GM21423 (cell line): ENCODE data around the gene KDM2A.
A peak's percentile ranks its signal among the peaks of the same experiment; 100 is the strongest.

ENCODE experiments used
- ATAC-seq: cut with Tn5 transposase; IDR thresholded peaks from one replicate; pipeline ENCODE4 v1.9.1; 2021; ENCODE audit warnings: mild to moderate bottlenecking, moderate library complexity; ENCODE audit not compliant: unreplicated experiment

The KDM2A gene

DNA sequence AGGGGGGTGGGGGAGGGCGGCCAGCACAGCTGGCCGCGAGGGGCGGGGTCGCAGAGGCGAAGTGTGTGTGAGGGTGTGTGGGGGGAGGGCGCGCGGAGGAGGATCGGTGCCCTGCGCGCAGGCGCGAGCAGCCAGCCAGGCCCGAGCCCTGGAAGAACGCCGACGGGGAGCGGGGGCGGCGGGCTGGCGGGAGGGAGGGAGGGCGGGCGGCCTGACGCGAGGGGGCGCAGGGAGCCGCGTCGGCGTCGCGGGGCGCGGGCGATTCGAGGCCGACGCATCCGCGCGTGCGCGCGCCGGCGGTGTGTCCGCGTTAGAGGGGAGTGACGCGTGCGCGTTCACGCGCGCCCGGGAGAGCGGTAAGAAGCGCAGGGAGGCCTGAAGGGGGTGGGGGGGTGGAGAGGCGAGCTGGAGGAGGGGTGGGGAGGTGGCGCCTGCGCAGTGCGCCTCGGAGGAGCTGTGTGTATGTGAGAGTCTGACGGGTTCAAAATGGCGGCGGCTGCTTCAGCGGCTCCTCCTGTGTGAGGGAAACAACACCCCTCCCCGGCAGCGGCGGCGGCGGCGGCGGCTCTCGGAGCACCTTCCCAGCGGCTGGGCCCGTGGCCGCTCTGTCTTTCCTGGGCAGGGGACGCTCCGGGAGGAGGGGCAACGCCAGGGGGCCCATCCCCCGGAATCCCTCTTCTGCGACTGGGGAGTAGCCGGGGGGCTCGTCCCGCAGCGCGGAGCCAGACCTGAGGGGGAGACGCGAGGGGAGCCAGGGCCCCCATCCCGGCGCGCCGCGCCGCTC lies at the start of gene KDM2A:
Gene KDM2A, plus strand, starts transcription at position 463 of the 784 bp plus-strand sequence. CDS start 2,054 bp downstream, outside the sequence.
- ATAC-seq: peak; percentile 59

- ATAC-seq: no peak
Measured at GRCh38 chr11:67071420-67072284, 47.4 kb upstream of the KDM2A start.

DNA sequence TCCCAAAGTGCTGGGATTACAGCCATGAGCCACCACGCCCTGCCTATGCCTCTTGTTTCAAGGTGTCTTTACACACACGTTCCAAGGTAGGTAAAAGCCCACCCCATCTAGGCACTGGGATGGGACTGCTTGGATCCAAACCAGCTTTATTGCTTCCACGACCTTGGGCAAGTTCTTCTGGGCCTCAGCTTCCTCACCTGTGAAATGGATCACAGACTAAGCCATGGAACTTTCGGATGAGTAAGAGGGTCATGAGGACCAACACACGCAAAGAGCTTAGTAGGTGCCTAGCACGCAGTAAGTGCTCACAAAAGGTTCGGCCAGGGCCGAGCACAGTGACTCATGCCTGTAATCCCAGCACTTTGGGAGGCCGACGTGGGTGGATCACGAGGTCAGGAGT lies 46.8 kb upstream of the KDM2A start:
- no peak for ATAC-seq

DNA sequence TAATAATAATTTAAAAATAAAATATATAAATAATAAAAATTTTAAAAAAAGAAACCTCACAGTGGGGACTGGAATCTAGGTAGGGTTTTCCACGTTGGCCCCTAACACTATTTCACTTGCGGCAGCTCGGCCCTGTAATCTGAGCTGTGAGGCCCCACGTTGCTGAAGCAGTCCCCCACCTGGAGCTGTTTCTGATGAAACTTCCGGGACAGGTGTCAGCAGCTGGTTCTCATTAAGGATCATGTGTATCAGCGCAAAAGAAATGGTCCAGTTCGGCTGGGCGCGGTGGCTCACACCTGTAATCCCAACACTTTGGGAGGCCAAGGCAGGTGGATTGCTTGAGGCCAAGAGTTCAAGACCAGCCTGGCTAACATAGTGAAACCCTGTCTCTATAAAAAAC lies 45.2 kb upstream of the KDM2A start:
- no peak for ATAC-seq

GRCh38 chr11:67076202-67076601 lies 42.9 kb upstream of the KDM2A start:
- ATAC-seq: no peak

GRCh38 chr11:67079065-67079705 lies 39.9 kb upstream of the KDM2A start:
- no peak for ATAC-seq

DNA sequence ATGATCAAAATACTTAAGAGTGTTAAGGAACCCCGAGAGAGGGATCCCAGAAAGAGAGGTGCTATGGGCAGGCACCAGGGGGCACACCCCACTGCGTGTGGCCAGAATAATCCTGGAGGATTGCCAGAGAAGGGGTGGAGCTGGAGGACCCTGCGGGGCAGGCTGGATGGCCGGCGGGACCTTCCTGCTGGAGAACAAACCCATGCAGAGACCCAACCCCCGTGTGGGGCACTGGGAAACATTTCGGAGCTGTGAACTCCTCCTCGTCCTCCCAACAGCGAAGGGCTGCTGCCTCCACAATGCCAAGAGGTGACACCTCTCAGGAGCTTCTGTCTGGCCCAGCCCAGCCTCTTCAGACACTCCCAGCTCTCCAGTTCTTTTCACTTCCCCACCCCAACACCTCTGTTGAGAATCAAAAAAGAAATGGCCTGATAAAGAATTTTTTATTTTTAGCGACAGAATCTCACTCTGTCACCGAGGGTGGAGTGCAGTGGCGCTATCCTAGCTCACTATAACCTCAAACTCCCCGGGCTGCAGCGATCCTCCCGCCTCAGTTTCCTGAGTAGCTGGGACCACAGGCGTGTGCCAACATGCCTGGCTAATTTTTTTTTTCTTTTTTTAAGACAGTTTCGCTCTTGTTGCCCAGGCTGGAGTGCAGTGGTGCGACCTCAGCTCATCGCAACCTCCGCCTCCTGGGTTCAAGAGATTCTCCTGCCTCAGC lies 36.8 kb upstream of the KDM2A start:
- no peak for ATAC-seq

DNA sequence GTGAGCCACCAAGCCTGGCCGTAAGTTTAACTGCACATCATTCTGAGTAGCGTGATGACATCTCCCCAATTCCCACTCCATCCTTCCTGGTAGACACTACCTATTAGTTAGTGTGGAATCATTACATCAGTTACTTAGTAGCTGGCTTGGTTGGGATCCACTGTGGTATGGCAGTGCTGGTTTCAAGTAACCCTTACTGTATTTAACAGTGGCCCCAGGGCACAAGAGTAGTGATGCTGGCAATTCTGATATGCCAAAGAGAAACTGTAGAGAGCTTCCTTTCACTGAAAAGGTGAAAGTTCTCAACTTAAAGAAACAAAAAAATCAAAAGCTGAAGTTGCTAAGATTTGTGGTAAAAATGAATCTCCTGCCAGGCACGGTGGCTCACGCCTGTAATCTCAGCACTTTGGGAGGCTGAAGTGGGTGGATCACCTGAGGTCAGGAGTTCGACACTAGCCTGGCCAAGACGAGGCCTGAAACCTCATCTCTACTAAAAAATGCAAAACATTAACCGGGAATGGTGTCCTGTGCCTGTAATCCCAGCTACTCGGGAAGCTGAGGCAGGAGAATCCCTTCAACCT lies 35.2 kb upstream of the KDM2A start:
- no peak for ATAC-seq

DNA sequence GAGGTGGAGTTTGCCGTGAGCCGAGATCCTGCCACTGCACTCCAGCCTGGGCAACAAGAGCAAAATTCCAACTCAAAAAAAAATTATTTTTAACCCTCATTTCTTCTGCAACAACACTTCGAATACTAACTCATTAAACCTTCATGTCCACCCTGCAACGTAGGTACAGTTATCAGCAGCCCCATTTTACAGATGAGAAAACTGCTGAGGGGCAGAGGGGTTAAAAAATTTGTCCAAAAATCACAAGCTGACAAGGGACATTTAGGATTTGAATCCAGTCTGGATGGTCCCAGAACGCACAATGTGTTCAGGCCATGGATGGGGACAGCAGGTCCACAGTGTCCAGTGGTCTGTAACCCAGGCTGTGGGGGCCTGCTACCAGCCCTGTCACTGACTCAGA lies 33.4 kb upstream of the KDM2A start:
- ATAC-seq: no peak

- ATAC-seq: no peak
Measured at GRCh38 chr11:67090717-67091116, 28.3 kb upstream of the KDM2A start.

DNA sequence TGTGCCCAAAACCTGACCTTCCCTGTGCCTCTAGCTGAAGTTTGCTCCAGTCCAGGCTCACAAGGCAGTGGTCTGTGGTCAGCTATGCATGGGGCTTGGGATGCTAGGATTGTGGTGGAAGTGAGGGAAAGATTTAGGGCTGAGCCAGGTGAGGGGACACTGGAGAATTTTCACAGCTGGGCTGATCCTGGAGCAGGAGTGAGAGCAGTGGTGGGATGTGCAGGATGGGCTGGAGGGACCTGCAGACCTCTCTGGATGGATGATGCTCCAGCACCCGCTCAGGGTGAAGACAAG lies 23.9 kb upstream of the KDM2A start:
- no peak for ATAC-seq

DNA sequence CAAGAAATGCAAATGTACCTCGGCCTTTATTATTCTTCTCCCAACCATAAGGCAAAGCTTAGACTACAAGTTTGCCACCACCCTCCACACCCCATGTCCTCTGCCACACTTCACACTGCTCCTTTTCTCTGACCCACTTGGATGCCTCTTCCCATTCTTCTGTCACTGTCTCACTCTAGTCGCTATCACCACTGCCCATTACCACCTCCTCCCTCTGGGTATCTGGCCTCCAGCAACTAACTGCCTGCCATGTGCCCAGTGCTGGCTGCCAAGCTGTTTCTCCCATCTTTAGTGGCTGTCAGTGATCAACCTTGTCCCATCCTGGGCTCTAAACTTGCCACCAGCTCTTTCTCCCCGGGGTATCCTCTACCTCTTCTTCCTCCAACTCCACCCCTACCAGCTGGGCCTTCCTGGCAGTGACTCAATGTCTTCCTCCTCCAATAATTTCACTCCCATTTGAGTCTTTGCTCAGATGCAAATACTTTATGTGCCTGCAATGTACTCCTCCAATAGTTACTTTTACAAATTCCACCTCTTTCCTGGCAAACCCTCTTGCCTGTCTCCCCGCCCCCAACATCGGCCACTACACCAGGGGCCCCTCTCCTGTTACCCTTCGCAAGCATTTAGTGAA lies 20.1 kb upstream of the KDM2A start:
- no peak for ATAC-seq

- ATAC-seq: no peak
Measured at GRCh38 chr11:67099831-67100324, 19.2 kb upstream of the KDM2A start.

- ATAC-seq: no peak
Measured at GRCh38 chr11:67102664-67103063, 16.4 kb upstream of the KDM2A start.

DNA sequence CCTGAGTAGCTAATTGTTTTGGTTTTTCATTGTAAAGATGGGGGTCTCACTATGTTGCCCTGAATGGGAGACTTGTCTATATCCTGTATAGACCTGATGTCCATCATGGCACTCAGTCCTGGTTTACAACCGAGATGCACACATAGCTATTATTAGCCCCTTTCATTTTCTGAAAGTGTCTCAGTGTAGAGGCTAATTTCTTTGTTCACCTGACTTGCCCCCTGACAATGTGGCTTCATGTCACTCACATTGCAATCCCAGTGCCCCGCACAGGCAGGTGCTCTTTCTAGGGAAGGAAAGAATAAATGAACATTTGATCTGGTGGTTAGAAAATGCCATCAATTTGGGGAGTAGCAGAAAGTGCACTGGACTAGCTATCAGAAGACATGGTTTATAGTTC lies 13.1 kb upstream of the KDM2A start:
- no peak for ATAC-seq

GRCh38 chr11:67111261-67111660 lies 7.8 kb upstream of the KDM2A start:
- no peak for ATAC-seq

GRCh38 chr11:67113231-67113721 lies 5.8 kb upstream of the KDM2A start:
- ATAC-seq: no peak

DNA sequence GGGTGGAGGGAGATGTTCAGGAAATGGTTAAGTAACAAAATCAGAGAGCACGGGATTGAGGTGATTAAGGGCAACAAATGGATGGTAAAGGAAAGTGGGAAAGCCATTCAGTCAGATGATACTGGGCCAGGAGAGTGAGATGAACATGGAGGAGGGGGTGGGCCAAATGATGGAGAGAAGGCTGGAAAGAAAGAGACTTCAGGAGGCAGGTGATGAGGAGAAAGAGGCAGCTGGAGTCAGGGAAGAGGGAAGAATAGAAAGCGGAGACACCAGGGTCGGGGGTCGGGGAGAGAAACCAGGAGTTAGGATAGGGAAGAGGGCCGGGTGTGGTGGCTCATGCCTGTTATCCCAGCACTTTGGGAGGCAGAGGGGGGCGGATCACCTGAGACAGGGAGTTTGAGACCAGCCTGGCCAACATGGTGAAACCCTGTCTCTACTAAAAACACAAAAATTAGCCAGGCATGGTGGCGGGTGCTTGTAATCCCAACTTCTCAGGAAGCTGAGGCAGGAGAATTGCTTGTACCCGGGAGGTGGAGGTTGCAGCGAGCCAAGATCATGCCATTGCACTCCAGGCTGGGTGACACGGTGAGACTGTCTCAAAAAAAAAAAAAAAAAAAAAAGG lies 4.7 kb upstream of the KDM2A start:
- ATAC-seq: no peak

- no peak for ATAC-seq
Measured at GRCh38 chr11:67116758-67117105, 2.3 kb upstream of the KDM2A start.

GRCh38 chr11:67117176-67117575 lies 1.9 kb upstream of the KDM2A start:
- no peak for ATAC-seq
